ENCODE results near the gene ARHGAP22. TPM values are rescaled to one million over a fixed set of nuclear protein-coding genes. Genes with fewer than 3 reads are reported as not detected.

The ARHGAP22 gene
- total RNA-seq, 2 donors from 2014 or later = 4.4 to 8.6 TPM

DNA sequence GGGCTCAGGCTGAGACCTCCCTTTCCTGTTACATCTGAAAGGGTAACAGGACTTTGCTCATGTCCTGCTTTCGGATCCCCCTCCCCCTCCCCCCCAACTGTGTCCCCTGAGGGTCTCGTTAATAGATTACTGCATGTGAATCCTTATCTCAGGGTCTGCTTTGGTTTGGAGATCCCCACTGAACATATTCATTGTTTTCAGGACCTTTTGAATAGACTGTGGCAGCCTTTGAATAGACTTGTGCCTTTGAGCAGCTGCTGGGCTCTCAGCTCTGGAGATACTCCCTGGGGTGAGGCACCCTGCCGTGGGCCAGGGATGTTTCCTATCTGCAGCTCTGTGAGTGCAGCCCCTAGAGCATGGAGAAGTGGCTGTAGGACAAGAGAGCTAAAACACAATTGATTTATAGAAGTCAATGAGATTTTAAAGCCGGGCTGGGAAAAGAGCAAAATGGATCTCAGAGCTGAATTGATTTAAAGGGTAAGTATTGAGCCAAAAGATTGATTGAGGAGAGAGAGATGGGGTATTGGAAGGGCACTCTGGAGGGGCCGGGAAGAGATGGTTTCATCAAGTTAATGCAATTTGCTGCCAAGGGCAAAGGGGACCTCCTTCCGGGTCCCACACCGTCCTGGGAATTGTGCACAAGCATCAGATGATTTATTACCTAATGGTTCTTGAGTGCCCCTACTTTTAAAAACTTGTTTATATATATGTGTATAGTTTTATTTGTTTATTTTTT, 9.9 kb downstream of the ARHGAP22 start:
- DNase-seq (ENCODE audit: low spot score) = no peak
- intact Hi-C loops (cut with DNase I) = no loop called here
- TF ChIP-seq POLR2AphosphoS5 (IDR thresholded peaks at IDR 0.05) = no peak
- TF ChIP-seq, protein P1, sequence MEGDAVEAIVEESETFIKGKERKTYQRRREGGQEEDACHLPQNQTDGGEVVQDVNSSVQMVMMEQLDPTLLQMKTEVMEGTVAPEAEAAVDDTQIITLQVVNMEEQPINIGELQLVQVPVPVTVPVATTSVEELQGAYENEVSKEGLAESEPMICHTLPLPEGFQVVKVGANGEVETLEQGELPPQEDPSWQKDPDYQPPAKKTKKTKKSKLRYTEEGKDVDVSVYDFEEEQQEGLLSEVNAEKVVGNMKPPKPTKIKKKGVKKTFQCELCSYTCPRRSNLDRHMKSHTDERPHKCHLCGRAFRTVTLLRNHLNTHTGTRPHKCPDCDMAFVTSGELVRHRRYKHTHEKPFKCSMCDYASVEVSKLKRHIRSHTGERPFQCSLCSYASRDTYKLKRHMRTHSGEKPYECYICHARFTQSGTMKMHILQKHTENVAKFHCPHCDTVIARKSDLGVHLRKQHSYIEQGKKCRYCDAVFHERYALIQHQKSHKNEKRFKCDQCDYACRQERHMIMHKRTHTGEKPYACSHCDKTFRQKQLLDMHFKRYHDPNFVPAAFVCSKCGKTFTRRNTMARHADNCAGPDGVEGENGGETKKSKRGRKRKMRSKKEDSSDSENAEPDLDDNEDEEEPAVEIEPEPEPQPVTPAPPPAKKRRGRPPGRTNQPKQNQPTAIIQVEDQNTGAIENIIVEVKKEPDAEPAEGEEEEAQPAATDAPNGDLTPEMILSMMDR (IDR thresholded peaks at IDR 0.05) = no peak
- TF ChIP-seq POLR2A (IDR thresholded peaks at IDR 0.05) = no peak
- Histone ChIP-seq H3K36me3 (no peaks in the 10 kb centered on the region), H3K27me3 (replicated peaks; ENCODE audit: insufficient read depth) (no peaks in the 10 kb centered on the region), H3K4me1 (replicated peaks) (no peaks in the 10 kb centered on the region), H3K9me3 (no peaks in the 10 kb centered on the region), H3K27ac (no peak overlapping the region), H3K4me3 (no peak overlapping the region)
- 71% methylated on average over 7 of the region's 7 CpGs for WGBS

DNA sequence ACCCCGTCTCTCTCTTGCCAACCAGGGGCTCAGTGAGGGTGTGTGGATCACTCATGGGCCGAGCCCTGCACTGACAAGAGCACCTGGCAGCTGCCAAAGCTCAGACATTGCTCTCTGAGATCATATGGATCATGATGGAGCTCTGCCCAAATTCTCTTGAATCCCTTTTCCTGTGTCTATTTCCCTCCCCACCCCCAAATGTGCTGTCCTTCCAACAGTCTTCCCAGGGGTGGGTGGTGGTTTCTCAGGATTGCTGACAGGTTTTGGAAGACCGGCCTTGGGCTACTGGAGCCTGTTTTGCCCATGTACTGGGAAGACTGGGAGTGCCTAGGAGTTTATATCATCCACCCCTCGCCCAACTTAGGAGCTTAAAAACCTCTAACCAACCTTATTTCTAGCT, 10.5 kb downstream of the ARHGAP22 start:
- no peak for DNase-seq (ENCODE audit: low spot score)
- no peaks in the 10 kb centered on the region for H3K36me3 ChIP-seq
- H3K27me3 ChIP-seq (replicated peaks; ENCODE audit: insufficient read depth) = no peaks in the 10 kb centered on the region
- no peak for TF ChIP-seq POLR2AphosphoS5 (IDR thresholded peaks at IDR 0.05)
- TF ChIP-seq, protein P1 (IDR thresholded peaks at IDR 0.05) = no peak
- TF ChIP-seq POLR2A (IDR thresholded peaks at IDR 0.05) = no peak
- WGBS = 81% methylated on average over 4 of the region's 4 CpGs
- no peak overlapping the region for H3K4me3 ChIP-seq
- no peaks in the 10 kb centered on the region for H3K9me3 ChIP-seq
- no peaks in the 10 kb centered on the region for H3K4me1 ChIP-seq (replicated peaks)
- intact Hi-C loops (cut with DNase I) = no loop called here
- H3K27ac ChIP-seq = no peak overlapping the region

DNA sequence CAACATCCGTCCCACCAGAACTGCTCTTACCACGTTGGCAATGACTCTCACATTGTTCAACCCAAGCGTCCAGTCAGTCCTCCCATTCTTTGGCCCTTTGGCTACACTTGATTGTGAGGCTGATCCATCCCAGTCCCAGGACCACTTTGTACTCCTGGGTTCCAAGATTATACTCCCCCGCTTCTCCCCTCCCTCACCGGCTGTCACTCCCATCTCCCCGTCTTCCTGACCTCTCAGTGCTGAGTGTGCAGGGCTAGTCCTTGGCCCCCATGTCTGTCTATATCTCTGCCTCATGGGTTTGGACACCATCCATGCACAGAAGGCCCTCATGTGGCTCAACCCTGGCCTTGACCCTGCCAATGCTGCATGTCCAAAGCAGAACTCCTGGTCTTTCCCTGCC, 12.5 kb downstream of the ARHGAP22 start:
- H3K4me1 ChIP-seq (replicated peaks) = no peaks in the 10 kb centered on the region
- intact Hi-C loops (cut with DNase I) = no loop called here
- no peak for TF ChIP-seq POLR2A (IDR thresholded peaks at IDR 0.05)
- TF ChIP-seq, protein P1 (IDR thresholded peaks at IDR 0.05) = no peak
- TF ChIP-seq POLR2AphosphoS5 (IDR thresholded peaks at IDR 0.05) = no peak
- H3K27me3 ChIP-seq (replicated peaks; ENCODE audit: insufficient read depth) = no peaks in the 10 kb centered on the region
- no peaks in the 10 kb centered on the region for H3K9me3 ChIP-seq
- 93% methylated on average over 6 of the region's 6 CpGs for WGBS
- no peak overlapping the region for H3K4me3 ChIP-seq
- no peaks in the 10 kb centered on the region for H3K36me3 ChIP-seq
- DNase-seq (ENCODE audit: low spot score) = no peak
- H3K27ac ChIP-seq = no peak overlapping the region

DNA sequence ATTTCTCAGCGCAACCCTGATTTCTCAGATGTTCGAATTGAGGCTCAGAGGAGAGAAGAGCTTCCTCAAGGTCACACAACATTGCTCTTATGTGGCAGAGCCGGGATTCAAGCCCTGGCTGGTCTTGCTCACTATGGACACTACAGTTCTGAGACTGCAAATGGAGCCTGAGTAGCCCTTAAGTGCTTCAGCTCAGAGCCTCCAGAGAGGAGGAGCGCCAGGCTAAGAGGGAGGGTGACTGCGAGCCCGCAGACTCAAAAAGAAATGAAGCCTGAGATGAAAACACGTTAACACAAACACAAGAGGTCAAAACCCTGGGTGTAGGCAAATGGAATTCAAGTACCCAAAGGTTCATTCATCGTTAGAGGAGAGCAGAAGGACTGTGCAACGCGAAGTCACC, 13.9 kb downstream of the ARHGAP22 start:
- Histone ChIP-seq H3K4me3 (no peak overlapping the region), H3K36me3 (no peaks in the 10 kb centered on the region), H3K27me3 (replicated peaks; ENCODE audit: insufficient read depth) (no peaks in the 10 kb centered on the region), H3K9me3 (no peaks in the 10 kb centered on the region), H3K27ac (no peak overlapping the region), H3K4me1 (replicated peaks) (no peaks in the 10 kb centered on the region)
- TF ChIP-seq POLR2A (IDR thresholded peaks at IDR 0.05) = no peak
- intact Hi-C loops (cut with DNase I) = no loop called here
- WGBS = 93% methylated on average over 10 of the region's 10 CpGs
- no peak for DNase-seq (ENCODE audit: low spot score)

DNA sequence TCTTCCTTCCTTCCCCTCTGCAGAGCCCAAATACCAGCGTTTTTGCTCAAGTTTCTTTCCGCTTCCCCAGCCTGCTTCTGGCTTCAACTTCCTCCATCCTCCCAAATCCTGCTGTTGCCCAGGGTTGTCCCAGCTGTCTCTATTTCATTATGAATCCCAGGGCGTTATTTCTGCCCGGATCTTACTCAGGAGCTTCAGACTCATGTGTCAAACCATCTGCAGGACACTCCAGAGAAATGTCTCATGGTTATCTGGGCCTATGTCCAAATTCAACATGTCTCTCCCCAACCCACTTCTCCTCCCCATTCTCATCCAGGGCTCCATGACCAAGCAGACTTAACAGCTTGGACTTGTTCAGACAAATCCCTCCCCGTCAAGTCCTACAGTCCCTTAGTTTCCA, 15.6 kb downstream of the ARHGAP22 start:
- WGBS = 23% methylated on average over 5 of the region's 5 CpGs
- TF ChIP-seq POLR2A (IDR thresholded peaks at IDR 0.05) (no peak), POLR2AphosphoS5 (IDR thresholded peaks at IDR 0.05) (no peak)
- TF ChIP-seq, protein P1 (IDR thresholded peaks at IDR 0.05) = no peak
- DNase-seq (ENCODE audit: low spot score) = no peak

More for the DNA sequence above, 15.6 kb downstream of the ARHGAP22 start:
- H3K9me3 ChIP-seq = no peaks in the 10 kb centered on the region
- intact Hi-C loops (cut with DNase I) = no loop called here
- no peaks in the 10 kb centered on the region for H3K27me3 ChIP-seq (replicated peaks; ENCODE audit: insufficient read depth)
- H3K4me3 ChIP-seq = no peak overlapping the region
- no peaks in the 10 kb centered on the region for H3K36me3 ChIP-seq
- H3K4me1 ChIP-seq (replicated peaks) = no peaks in the 10 kb centered on the region
- H3K27ac ChIP-seq = no peak overlapping the region
